Calu3 (cell line): ENCODE measurements around the gene ATP2C2. TPM values are rescaled to one million over a fixed set of nuclear protein-coding genes. Genes with fewer than 3 reads are reported as not detected.

Experiments
- BruUV-seq: library from RNA; stranded (reverse); fragments of 400-500 nt; replicated peaks from 2 replicates; lab custom pipeline; 2021; lab: Mats Ljungman, UMichigan
- CTCF ChIA-PET: fragments of 300-600 bp; sonication (Branson Sonifier 250); formaldehyde crosslinking; loops from one replicate; lab custom pipeline; 2022; ENCODE audit warnings: antibody characterized with exemption; lab: Charles Lee
- DNase-seq: peaks from one replicate; pipeline ENCODE4 v3.0.0; 2022
- H3K27ac Mint-ChIP-seq: one replicate; pipeline ENCODE4 v1.8.0; 2022; ENCODE audit warnings: mixed read lengths; ENCODE audit not compliant: unreplicated experiment
- H3K27me3 Mint-ChIP-seq: one replicate; pipeline ENCODE4 v1.8.0; 2022; ENCODE audit warnings: mixed read lengths; ENCODE audit not compliant: unreplicated experiment
- H3K36me3 Mint-ChIP-seq: one replicate; pipeline ENCODE4 v1.8.0; 2022; ENCODE audit warnings: mild to moderate bottlenecking, moderate library complexity, mixed read lengths; ENCODE audit not compliant: insufficient read depth, unreplicated experiment
- H3K4me1 Mint-ChIP-seq: one replicate; pipeline ENCODE4 v1.8.0; 2022; ENCODE audit warnings: mild to moderate bottlenecking, low read depth, mixed read lengths; ENCODE audit not compliant: unreplicated experiment
- H3K4me3 Mint-ChIP-seq: one replicate; pipeline ENCODE4 v1.8.0; 2022; ENCODE audit warnings: mild to moderate bottlenecking, low read depth, moderate library complexity, mixed read lengths; ENCODE audit not compliant: unreplicated experiment
- H3K9me3 Mint-ChIP-seq: one replicate; pipeline ENCODE4 v1.8.0; 2022; ENCODE audit warnings: low read depth, mixed read lengths; ENCODE audit not compliant: unreplicated experiment
- intact Hi-C: fragments of 100-400 bp; cut with micrococcal nuclease; formaldehyde crosslinking; loops from one replicate; pipeline ENCODE4 v1.10.0; 2022; ENCODE audit not compliant: unreplicated experiment
- total RNA-seq: library from RNA; stranded (reverse); gene quantifications from 2 replicates; pipeline ENCODE4 v1.2.3, GENCODE V29; 2022
- TF ChIP-seq, protein P1 (sequence below): fragments of 200-600 bp; IDR thresholded peaks from one replicate; pipeline ENCODE4 v1.8.0; 2022; ENCODE audit warnings: antibody characterized with exemption; ENCODE audit not compliant: unreplicated experiment

The ATP2C2 gene
- total RNA-seq, 1 experiment from 2014 or later, result 30.5 TPM

DNA sequence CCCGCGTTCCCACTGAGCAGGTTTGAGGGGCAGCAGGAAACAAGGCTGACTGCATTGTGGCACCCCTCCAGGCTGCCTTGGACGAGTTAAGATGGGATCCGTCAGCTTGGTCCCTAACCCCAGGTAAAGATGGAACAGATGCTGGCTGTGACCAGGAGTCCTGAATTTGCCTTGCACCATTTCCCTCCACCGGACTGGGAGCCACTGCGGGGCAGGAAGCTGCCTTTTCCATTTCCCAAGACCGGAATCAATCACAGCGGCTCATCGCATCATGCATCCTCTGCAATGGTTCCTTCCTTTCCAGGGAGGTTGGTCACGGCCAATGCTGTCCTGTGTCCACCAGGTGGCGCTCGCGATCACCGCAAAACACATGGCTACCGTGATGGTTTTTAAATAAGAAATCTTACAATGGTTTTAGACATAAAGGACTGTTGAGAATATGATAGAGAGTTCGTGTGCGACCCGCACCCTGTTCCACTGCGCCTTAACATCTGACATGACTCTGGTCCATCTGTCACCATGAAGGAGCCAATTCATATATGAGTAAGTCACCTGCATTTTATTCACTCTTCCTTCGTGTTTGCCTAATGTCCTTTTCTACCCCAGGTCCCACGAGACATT lies 143.0 kb downstream of the ATP2C2 start:
- intact Hi-C loops, result loop anchor here (1.0 to 2.0 kb wide), 3 partner anchors 58 to 215 kb away; no protein-coding TSS in a partner anchor
- DNase-seq, result peak; percentile 85
- H3K4me1 Mint-ChIP-seq, result peaks cover 40% of the 10 kb centered on the region
- CTCF ChIA-PET, result interaction anchor here (1.0 to 2.1 kb wide), 4 partner anchors 105 to 215 kb away, joined by 3 to 11 read pairs (median 6); no protein-coding TSS in a partner anchor
- H3K27ac Mint-ChIP-seq, result peak overlapping the region; percentile 25
- no peaks in the 10 kb centered on the region for H3K27me3 Mint-ChIP-seq
- BruUV-seq, result no TSS peak
- no peaks in the 10 kb centered on the region for H3K9me3 Mint-ChIP-seq
- H3K4me3 Mint-ChIP-seq, result no peak overlapping the region
- H3K36me3 Mint-ChIP-seq, result peaks cover 11% of the 10 kb centered on the region
- TF ChIP-seq, protein P1, sequence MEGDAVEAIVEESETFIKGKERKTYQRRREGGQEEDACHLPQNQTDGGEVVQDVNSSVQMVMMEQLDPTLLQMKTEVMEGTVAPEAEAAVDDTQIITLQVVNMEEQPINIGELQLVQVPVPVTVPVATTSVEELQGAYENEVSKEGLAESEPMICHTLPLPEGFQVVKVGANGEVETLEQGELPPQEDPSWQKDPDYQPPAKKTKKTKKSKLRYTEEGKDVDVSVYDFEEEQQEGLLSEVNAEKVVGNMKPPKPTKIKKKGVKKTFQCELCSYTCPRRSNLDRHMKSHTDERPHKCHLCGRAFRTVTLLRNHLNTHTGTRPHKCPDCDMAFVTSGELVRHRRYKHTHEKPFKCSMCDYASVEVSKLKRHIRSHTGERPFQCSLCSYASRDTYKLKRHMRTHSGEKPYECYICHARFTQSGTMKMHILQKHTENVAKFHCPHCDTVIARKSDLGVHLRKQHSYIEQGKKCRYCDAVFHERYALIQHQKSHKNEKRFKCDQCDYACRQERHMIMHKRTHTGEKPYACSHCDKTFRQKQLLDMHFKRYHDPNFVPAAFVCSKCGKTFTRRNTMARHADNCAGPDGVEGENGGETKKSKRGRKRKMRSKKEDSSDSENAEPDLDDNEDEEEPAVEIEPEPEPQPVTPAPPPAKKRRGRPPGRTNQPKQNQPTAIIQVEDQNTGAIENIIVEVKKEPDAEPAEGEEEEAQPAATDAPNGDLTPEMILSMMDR, result peak; percentile 84

DNA sequence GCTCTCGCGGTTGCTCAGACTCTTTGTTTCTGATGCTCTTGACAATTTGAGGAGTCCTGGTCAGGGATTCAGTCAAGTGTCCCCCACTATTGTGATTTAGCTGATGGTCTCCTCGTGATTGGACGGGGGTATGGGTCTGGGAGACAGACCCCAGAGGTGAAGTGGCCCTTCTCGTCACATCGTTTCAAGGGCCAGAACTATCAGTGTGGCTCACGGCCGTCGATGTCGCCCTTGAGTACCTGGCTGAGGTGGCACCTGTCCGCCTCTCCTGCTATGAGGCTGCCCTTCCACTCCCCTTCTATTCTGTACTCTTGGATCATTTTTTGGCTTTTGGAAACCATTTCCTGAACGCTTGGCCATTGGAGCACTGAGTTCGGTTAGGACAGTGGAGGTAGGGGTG lies 143.5 kb downstream of the ATP2C2 start:
- peak overlapping the region; percentile 25 for H3K27ac Mint-ChIP-seq

DNA sequence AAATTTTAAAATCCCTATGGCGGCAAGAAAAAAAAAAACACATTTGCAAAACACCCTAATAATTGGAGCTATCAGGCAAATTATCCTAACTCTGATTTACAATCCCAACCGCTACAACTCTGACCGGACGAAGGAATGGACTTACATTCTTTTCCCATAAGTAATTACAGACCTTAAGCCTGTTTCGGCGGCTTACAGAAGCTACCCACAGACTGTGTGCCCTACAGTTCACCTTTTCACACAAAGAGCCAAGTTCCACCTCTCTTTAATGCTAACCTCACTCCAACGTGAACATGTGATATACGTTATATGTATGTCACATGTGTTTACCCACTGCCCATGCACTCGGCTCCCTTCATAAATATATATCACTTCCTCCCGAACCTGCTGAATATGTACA lies 144.8 kb downstream of the ATP2C2 start:
- CTCF ChIA-PET, result interaction anchor here (0.7 kb wide), 1 partner anchor 106 kb away, joined by 7 read pairs; no protein-coding TSS in a partner anchor
- peaks cover 38% of the 10 kb centered on the region for H3K4me1 Mint-ChIP-seq
- no peak for DNase-seq
- TF ChIP-seq, protein P1, result no peak
- H3K4me3 Mint-ChIP-seq, result no peak overlapping the region
- no peaks in the 10 kb centered on the region for H3K27me3 Mint-ChIP-seq
- H3K9me3 Mint-ChIP-seq, result no peaks in the 10 kb centered on the region
- BruUV-seq, result no TSS peak
- H3K36me3 Mint-ChIP-seq, result peaks cover 5% of the 10 kb centered on the region
- peak overlapping the region; percentile 11 for H3K27ac Mint-ChIP-seq
- intact Hi-C loops, result no loop called here

More for the DNA sequence above, 143.5 kb downstream of the ATP2C2 start:
- Mint-ChIP-seq H3K9me3 (no peaks in the 10 kb centered on the region), H3K4me1 (peaks cover 38% of the 10 kb centered on the region), H3K36me3 (peaks cover 10% of the 10 kb centered on the region), H3K27me3 (no peaks in the 10 kb centered on the region), H3K4me3 (no peak overlapping the region)
- BruUV-seq, result no TSS peak
- DNase-seq, result no peak
- TF ChIP-seq, protein P1, result no peak
- intact Hi-C loops, result loop anchor here (1.0 to 2.0 kb wide), 3 partner anchors 57 to 214 kb away; no protein-coding TSS in a partner anchor
- CTCF ChIA-PET, result interaction anchor here (1.0 to 2.1 kb wide), 3 partner anchors 105 to 214 kb away, joined by 3 to 11 read pairs (median 5); no protein-coding TSS in a partner anchor

DNA sequence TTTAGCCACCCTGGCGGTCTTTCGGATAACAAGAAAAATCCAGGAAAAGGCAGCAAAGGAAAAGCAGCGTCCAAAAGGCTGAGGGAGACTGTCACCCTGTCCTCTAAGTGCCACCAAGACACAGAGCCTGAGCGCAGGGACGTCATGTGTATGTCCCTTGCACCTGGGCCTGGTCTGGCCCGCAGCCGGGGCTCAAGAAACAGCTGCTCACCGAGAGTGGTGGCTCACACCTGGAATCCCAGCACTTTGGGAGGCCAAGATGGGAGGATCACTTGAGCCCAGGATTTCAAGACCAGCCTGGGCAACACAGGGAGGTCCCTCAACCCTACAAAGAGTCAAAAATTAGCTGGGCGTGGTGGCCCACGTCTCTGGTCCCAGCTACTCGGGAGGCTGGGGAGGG lies 145.3 kb downstream of the ATP2C2 start:
- TF ChIP-seq, protein P1, result no peak
- Mint-ChIP-seq H3K4me3 (no peak overlapping the region), H3K27ac (peak overlapping the region; percentile 11), H3K9me3 (no peaks in the 10 kb centered on the region), H3K27me3 (no peaks in the 10 kb centered on the region), H3K36me3 (peaks cover 5% of the 10 kb centered on the region), H3K4me1 (peaks cover 38% of the 10 kb centered on the region)
- intact Hi-C loops, result no loop called here
- CTCF ChIA-PET, result interaction anchor here (0.7 kb wide), 2 partner anchors 108 to 213 kb away, joined by 3 read pairs; no protein-coding TSS in a partner anchor
- no peak for DNase-seq
- no TSS peak for BruUV-seq

Other genes with a start within 250 kb of the ATP2C2 start
- gene HSDL1, start 223.4 kb upstream of the ATP2C2 start, total RNA-seq, result 20.8 and 23.0 TPM in 2 replicates
- 0.32 TPM in 1 of 2 replicates, not detected in the other for gene DNAAF1, start 223.2 kb upstream of the ATP2C2 start, total RNA-seq
- gene TAF1C, start 181.5 kb upstream of the ATP2C2 start, total RNA-seq, result 77.4 and 78.5 TPM in 2 replicates
- gene ADAD2, start 177.4 kb upstream of the ATP2C2 start, total RNA-seq, result not detected in 2 replicates
- not detected in 2 replicates for gene KCNG4, start 128.5 kb upstream of the ATP2C2 start, total RNA-seq
- gene WFDC1, start 73.7 kb upstream of the ATP2C2 start, total RNA-seq, result 0.47 TPM in 1 of 2 replicates, not detected in the other
- 27.6 and 29.5 TPM in 2 replicates for gene MEAK7, start 136.1 kb downstream of the ATP2C2 start, total RNA-seq
- 312 and 343 TPM in 2 replicates for gene COTL1, start 249.5 kb downstream of the ATP2C2 start, total RNA-seq